Measurements from ENCODE around the gene NPAS1.

NPAS1 gene

GRCh38 chr19:47019431-47020041 is at the start of gene NPAS1:
Gene NPAS1, plus strand, starts transcription at chr19:47019837. Its CDS starts 1,211 bp downstream, at chr19:47021048.
- peak; percentile 6 for DNase-seq

- no peak for DNase-seq
Observed at GRCh38 chr19:46970815-46971214, 48.8 kb upstream of the NPAS1 start.

GRCh38 chr19:46972311-46972710 is 47.3 kb upstream of the NPAS1 start:
- DNase-seq, result peak; percentile 34

GRCh38 chr19:46974181-46974580 is 45.5 kb upstream of the NPAS1 start:
- no peak for DNase-seq

- DNase-seq, result no peak
Observed at GRCh38 chr19:46975011-46975924, 44.4 kb upstream of the NPAS1 start.

- DNase-seq, result peak; percentile 32
Observed at GRCh38 chr19:46975925-46976782, 43.5 kb upstream of the NPAS1 start.

GRCh38 chr19:46976845-46977320 is 42.8 kb upstream of the NPAS1 start:
- peak; percentile 11 for DNase-seq

GRCh38 chr19:46977548-46977947 is 42.1 kb upstream of the NPAS1 start:
- DNase-seq, result no peak

- DNase-seq, result no peak
Observed at GRCh38 chr19:46978171-46978869, 41.3 kb upstream of the NPAS1 start.

- no peak for DNase-seq
Observed at GRCh38 chr19:46979126-46980105, 40.2 kb upstream of the NPAS1 start.

GRCh38 chr19:46980761-46981160 is 38.9 kb upstream of the NPAS1 start:
- DNase-seq, result no peak

- peak; percentile 63 for DNase-seq
Observed at GRCh38 chr19:46981286-46981945, 38.2 kb upstream of the NPAS1 start.

- no peak for DNase-seq
Observed at GRCh38 chr19:46983097-46983496, 36.5 kb upstream of the NPAS1 start.

GRCh38 chr19:46984077-46985010 is 35.3 kb upstream of the NPAS1 start:
- DNase-seq, result peak; percentile 78

GRCh38 chr19:46985542-46986415 is 33.9 kb upstream of the NPAS1 start:
- no peak for DNase-seq

GRCh38 chr19:46988614-46989230 is 30.9 kb upstream of the NPAS1 start:
- DNase-seq, result no peak

GRCh38 chr19:46990991-46991676 is 28.5 kb upstream of the NPAS1 start:
- peak; percentile 71 for DNase-seq
